HG03442 (cell line): ENCODE data around the gene MARCHF5.
"Not testable (repeated sequence)": the region's sequence is repeated elsewhere in the genome, so short reads cannot be mapped to it uniquely, and the experiment has no call there.

ENCODE experiments used
- ATAC-seq: cut with Tn5 transposase; IDR thresholded peaks from one replicate; pipeline ENCODE4 v1.9.1; 2021; ENCODE audit warnings: mild to moderate bottlenecking, moderate library complexity; ENCODE audit not compliant: unreplicated experiment

MARCHF5 gene

GRCh38 chr10:92385831-92386230, 94.9 kb downstream of the MARCHF5 start:
- no peak for ATAC-seq

DNA sequence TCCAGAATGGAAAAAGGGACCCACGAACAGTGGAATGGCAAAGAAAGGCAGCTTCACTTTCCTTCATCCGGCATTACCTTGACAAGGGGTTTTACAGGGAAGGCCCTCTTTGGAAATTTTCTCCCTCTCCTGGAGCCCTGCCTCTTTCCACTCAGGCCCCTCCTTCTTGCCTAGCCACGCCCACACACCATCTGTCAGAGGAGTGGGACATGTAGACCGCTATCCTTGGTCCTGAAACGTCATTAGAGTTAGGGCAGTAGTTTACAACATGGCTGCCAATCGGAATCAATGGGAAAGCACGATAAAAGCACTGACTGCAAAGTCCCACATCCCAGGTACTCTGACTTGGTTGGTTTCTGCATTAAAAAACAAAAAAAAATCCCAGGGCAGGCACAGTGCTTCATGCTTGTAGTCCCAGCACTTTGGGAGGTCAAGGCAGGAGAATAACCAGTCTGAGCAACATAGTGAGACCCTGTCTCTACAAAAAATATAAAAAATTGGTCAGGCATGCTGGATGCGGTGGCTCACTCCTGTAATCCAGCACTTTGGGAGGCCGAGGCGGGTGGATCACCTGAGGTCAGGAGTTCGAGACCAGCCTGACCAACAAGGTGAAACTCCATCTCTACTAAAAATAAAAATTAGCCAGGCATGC, 96.4 kb downstream of the MARCHF5 start:
- ATAC-seq: no peak

GRCh38 chr10:92393173-92393572, 102.2 kb downstream of the MARCHF5 start:
- ATAC-seq: not testable (repeated sequence)

GRCh38 chr10:92395271-92395670, 104.3 kb downstream of the MARCHF5 start:
- ATAC-seq: no peak

- ATAC-seq: not testable (repeated sequence)
These were observed 111.3 kb downstream of the MARCHF5 start for GRCh38 chr10:92402234-92402633.
